PC-3 (cell line): ENCODE results near the gene MN1.

Experiments used
- EZH2 ChIP-seq: fragments of 300-600 bp; sonication (generic); IDR thresholded peaks from one replicate; pipeline ENCODE4 v1.6.1; 2017; ENCODE audit warnings: antibody characterized with exemption, mild to moderate bottlenecking, low read length; ENCODE audit not compliant: unreplicated experiment
- EZH2phosphoT487 ChIP-seq: fragments of 300-600 bp; sonication (generic); IDR thresholded peaks from 2 replicates; pipeline ENCODE4 v1.6.1; 2018; ENCODE audit warnings: mild to moderate bottlenecking, antibody characterized with exemption, low read length, borderline replicate concordance
- TF ChIP-seq, protein P1 (sequence below): fragments of 300-600 bp; sonication (generic); conservative IDR thresholded peaks from 2 replicates; pipeline ENCODE4 v1.5.1; 2017; ENCODE audit warnings: antibody characterized with exemption, low read depth, mild to moderate bottlenecking, low read length

DNA sequence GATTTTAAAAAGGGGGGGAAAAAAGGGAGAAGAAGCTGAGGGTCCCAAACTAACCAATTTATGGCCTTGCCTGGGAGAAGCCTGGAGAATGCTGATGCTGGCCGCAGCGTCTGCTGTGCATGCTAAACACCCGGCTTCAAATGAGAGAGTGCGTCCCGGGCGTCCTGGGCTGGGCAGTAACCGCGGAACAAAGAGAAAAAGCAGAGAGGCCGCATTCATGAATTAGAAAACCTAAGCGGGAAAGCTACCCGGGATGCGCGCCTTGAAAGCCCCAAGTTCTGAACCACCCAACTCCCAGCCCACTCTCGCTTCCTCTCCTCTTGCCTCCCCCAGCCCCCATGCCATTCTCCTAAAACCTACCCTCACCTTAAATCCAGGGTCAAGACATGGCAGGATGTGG, 6.5 kb downstream of the MN1 start:
- TF ChIP-seq, protein P1, sequence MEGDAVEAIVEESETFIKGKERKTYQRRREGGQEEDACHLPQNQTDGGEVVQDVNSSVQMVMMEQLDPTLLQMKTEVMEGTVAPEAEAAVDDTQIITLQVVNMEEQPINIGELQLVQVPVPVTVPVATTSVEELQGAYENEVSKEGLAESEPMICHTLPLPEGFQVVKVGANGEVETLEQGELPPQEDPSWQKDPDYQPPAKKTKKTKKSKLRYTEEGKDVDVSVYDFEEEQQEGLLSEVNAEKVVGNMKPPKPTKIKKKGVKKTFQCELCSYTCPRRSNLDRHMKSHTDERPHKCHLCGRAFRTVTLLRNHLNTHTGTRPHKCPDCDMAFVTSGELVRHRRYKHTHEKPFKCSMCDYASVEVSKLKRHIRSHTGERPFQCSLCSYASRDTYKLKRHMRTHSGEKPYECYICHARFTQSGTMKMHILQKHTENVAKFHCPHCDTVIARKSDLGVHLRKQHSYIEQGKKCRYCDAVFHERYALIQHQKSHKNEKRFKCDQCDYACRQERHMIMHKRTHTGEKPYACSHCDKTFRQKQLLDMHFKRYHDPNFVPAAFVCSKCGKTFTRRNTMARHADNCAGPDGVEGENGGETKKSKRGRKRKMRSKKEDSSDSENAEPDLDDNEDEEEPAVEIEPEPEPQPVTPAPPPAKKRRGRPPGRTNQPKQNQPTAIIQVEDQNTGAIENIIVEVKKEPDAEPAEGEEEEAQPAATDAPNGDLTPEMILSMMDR = no peak
- TF ChIP-seq EZH2 = no peak
- TF ChIP-seq EZH2phosphoT487 = no peak
